GM21529 (cell line): Measurements from ENCODE around the gene PIH1D2.
"Not testable (repeated sequence)": the region's sequence is repeated elsewhere in the genome, so short reads cannot be mapped to it uniquely, and the experiment has no call there.

Source experiments
- ATAC-seq: cut with Tn5 transposase; IDR thresholded peaks from one replicate; pipeline ENCODE4 v1.9.1; 2021; ENCODE audit not compliant: unreplicated experiment

The PIH1D2 gene

DNA sequence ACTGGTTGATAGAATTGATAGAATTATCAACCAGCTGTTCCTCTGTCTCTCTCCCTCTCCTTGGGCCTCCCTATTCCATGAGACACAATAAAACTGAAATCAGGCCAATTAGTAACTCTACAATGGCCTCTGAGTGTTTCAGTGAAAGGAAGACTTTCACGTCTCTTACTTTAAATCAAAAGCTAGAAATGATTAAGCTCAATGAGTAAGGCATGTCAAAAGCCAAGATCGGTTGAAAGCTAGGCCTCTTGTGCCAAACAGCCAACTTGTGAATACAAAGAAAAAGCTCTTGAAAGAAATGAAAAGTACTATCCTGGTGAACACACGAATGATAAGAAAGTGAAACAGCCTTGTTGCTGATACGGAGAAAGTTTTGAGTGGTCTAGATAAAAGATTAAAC lies 16.6 kb downstream of the PIH1D2 start:
- ATAC-seq: no peak

- ATAC-seq: no peak
Measured at GRCh38 chr11:112051768-112052167, 22.0 kb downstream of the PIH1D2 start.

GRCh38 chr11:112050721-112051120 lies 23.1 kb downstream of the PIH1D2 start:
- peak; percentile 93 for ATAC-seq

GRCh38 chr11:112049777-112050176 lies 24.0 kb downstream of the PIH1D2 start:
- no peak for ATAC-seq

- ATAC-seq: not testable (repeated sequence)
Measured at GRCh38 chr11:112048256-112048655, 25.6 kb downstream of the PIH1D2 start.

DNA sequence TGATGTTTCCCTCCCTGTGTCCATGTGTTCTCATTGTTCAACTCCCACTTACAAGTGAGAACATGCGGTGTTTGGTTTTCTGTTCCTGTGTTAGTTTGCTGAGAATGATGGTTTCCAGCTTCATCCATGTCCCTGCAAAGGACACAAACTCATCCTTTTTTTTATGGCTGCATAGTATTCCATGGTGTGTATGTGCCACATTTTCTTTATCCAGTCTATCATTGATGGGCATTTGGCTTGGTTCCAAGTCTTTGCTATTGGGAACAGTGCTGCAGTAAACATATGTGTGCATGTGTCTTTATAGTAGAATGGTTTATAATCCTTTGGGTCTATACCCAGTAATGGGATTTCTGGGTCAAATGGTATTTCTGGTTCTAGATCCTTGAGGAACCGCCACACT lies 27.2 kb downstream of the PIH1D2 start:
- ATAC-seq: not testable (repeated sequence)

GRCh38 chr11:112044961-112045360 lies 28.9 kb downstream of the PIH1D2 start:
- no peak for ATAC-seq

- ATAC-seq: no peak
Measured at GRCh38 chr11:112042961-112043304, 30.9 kb downstream of the PIH1D2 start.

- ATAC-seq: no peak
Measured at GRCh38 chr11:112042161-112042960, 31.5 kb downstream of the PIH1D2 start.

DNA sequence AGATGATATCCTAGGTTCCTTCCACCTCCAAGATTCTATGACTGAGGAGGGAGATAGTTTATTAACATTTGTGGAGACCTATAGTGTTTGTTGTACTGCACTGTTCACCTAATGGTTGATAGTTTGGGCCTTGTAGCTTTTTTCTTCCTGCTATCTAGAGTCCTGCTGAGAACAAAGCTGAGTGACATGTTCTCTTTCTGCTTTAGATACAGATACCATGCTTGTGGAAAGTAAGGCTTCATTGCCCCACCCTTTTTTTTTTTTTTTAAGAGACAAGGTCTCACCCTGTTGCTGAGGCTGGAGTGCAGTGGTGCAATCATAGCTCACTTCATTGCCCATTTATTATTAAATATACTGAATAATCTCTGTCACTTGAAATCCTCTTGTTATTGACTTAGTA lies 36.3 kb downstream of the PIH1D2 start:
- no peak for ATAC-seq

DNA sequence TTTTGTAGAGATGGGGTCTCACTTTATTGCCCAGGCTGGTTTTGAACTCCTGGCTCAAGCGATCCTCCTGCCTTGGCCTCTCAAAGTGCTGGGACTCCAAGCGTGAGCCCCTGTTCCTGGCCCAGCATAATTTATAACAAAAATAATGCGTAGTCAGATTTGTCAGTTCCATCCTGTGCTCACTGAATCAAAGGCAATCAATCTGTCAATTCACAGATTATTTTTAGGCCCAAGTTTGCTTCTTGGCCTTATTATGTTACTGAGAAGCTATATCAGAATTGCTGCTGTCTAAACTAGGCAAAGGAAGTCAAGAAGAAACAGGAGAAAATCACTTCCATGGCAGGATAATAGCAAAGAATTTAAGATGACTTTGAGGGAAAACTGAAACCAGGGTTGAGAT lies 39.9 kb downstream of the PIH1D2 start:
- ATAC-seq: no peak

DNA sequence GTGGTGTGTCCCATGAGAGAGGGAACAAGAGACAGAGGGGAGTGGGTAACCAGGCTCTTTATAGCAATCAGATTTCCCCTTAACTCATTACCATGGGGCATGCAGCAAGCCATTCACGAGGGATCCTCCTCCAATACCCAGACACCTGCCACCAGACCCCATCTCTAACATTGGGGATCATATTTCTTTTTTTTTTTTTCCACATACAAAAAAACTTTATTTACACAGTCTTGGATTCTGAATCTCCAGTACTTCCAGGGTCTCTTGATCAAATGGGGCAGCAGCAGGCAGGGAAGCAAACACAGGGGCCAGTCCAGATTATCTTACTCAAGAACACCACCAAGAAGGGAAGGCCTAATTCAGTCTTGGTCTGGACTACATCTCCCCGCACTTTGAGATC lies 44.4 kb downstream of the PIH1D2 start:
- no peak for ATAC-seq

GRCh38 chr11:112026784-112027410 lies 46.9 kb downstream of the PIH1D2 start:
- not testable (repeated sequence) for ATAC-seq

- ATAC-seq: no peak
Measured at GRCh38 chr11:112025707-112026106, 48.1 kb downstream of the PIH1D2 start.

DNA sequence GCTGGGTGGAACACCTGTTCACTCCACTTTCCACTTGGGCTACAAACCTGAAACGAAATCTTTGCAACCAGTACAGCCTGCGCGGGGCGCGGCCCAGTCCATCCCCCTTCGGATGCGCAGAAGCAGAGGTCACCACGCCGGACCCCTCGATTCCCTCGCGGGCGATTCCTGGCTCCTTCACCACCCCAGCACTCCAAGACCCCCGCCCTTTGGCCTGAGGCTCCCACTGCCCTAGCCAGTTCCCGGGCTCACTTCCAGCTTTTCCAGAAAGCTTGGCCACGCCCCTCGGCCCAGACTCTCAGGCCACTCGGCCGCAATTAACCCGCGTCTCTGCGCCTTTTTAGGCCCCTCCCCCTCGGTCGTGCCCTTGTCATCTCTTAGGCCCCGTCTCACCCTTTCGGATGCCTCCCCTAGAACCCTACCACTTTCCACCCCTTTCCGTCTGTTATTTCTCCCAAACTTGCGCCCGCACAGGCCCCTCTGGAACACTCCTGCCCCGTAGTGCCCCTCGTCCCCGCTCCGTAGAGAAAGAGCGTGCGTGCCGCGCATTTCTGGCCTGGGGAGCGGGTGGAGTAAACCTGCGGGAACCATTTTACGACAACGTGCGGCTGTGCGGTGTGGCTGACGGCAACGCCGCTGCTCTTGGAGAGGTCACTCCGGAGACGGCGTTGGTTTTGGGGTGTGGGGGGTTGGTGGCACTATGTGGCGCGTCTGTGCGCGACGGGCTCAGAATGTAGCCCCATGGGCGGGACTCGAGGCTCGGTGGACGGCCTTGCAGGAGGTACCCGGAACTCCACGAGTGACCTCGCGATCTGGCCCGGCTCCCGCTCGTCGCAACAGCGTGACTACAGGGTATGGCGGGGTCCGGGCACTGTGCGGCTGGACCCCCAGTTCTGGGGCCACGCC lies 48.8 kb downstream of the PIH1D2 start, which contains the start of gene DLAT:
TSS of gene DLAT (plus strand) at position 636 of the 906 bp plus-strand sequence. CDS start at position 701, 65 bp downstream.
- peak; percentile 71 for ATAC-seq

DNA sequence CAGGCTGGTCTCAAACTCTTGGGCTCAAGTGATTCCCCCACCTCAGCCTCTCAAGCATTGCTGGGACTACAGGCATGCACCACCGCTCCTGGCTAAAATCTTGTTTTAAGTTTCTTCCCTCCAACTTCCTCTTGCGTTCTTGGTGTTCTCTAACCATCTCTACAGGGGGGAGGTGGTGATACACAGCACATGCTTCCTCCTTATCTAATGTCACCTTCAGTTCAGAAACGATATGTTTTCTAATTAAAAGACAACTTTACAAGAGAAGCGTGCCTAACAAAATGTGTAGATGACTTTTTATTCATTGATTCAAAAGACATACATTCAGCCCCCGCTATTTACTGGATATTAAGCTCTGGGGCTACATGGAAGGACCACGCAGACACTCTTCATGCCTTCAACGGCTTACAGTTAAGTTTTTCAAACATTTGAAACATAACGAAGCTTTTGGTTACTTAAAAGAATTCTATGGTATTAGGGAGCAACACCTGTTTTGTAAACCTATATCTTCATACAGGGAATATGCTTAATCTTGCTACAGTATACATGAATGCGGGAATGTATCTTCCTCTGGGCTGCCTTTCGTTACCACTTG lies 49.5 kb downstream of the PIH1D2 start:
- ATAC-seq: peak; percentile 49

DNA sequence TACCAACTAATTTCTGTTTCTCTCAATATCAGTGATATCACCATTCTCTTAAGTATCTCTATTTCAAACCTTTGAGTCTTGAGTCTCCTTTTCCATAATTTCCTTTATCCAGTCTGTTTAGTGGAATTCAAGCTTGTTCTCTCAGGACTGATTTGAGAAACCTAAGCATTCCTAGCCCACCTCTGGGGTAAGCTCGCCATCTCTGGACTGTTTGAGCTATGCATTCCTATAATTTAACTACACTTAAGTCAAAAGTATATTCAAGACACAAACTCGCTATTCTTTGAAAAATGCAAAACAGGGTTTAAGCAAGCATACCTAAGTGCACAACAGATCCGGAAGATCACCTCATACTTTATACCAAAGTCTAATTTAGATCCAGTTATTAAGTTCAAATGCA lies 50.7 kb downstream of the PIH1D2 start:
- no peak for ATAC-seq

DNA sequence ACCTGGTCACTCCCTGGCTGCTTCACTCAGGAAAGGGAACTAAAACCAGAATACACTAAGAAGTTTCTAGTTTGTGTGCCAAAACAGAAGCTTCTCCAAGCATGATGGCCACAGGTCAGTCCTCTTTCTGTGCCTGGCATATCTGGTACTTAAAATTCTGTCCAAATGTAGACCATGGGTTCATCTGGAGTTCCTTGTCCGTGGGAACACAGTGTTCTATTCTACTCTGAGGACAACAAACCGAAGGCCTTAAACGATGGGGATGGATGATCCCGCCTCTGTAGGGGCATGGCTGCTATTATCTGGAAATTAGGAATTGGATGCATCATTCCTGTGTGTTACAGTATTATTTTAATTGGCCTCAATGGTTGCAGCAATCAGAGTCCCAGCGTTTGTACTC lies 54.8 kb downstream of the PIH1D2 start:
- ATAC-seq: no peak
